Activated CD8-positive, alpha-beta memory T cell treated with anti-CD3 and anti-CD28 coated beads for 36 hours (primary cell): Measurements from ENCODE around the gene DCPS. TPM values are rescaled to one million over a fixed set of nuclear protein-coding genes. Genes with fewer than 3 reads are reported as not detected.
"Not testable (repeated sequence)": the region's sequence is repeated elsewhere in the genome, so short reads cannot be mapped to it uniquely, and the experiment has no call there.

Experiments used
- CTCF ChIA-PET: fragments of 350-600 bp; sonication (Branson Sonifier 250); formaldehyde crosslinking; loops from one replicate; lab custom pipeline; 2021; ENCODE audit warnings: antibody characterized with exemption; lab: Charles Lee
- POLR2A ChIA-PET: fragments of 350-600 bp; sonication (Branson Sonifier 250); formaldehyde crosslinking; loops from one replicate; lab custom pipeline; 2021; ENCODE audit warnings: antibody characterized with exemption; lab: Charles Lee
- total RNA-seq, 2 experiments: library from RNA; stranded (reverse); gene quantifications; one replicate each; pipeline ENCODE4 v1.2.3, GENCODE V29; 2021

DCPS gene
- total RNA-seq, 2 experiments from 2014 or later: 39.2 to 39.3 TPM

DNA sequence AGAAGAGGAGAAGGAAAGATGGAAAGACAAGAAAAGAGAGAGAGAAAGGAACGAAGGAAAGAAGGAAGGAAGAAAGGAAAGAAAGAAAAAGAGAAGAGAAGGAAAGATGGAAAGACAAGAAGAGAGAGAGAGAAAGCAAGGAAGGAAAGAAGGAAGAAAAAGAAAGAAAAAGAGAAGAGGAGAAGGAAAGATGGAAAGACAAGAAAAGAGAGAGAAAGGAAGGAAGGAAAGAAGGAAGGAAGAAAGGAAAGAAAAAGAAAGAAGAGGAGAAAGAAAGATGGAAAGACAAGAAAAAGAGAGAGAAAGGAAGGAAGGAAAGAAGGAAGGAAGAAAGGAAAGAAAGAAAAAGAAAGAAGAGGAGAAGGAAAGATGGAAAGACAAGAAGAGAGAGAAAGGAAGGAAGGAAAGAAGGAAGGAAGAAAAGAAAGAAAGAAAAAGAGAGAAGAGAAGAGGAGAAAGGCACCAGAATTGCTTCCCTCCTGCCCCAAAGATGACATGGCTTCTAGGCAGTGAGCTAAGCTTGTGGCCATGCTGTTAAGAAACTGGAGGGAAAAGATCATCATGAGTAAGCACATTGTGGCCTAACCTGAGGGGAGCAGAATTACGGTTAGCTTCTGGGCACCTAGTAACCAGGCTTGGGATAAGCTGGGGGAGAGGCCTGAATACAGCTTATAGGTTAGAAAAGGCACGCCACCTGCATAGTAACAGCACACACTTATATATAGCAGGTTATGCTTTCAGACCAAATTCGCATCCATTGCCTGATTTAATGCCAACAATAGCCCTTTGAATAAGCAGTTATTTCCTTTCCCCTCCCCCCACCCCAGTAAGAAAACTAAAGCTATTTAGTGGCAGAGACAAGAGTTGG, 49.3 kb downstream of the DCPS start:
- POLR2A ChIA-PET: interaction anchor here (1.6 kb wide), 1 partner anchor 49 kb away, joined by 8 read pairs; the partner anchor contains the start of gene DCPS

DNA sequence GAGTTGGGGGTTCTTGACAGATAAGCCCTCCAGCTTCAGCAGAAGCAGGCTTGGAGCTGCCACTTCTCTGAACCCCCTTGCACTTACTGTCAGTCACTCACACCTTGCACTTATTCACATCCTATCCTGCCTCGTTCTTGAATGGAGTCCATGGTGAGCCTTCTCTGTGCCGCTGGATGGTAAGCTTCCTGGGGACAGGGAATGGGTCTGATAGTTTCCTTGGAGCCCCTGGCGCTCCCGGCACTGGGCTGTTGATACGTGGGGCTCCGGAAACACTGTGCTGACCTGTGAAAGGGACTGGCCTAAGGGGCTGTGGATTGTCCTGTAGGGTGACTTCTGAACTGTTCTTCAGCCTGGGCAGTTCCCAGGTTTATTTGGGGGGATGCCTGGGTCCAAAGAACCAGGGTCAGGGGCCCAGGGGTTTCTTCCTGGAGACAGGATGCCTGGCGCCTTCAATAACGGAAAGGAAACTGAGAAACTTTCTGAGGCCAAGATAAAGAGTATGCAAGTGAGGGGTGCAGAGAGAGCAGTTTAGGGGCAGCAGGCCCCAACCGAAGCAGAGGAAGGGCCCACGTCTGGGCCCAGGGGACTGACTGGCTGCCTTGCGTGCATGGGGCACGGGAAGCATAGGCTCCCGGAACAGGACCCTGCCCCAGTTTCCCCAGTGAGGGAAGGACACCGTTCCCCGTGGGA, 50.9 kb downstream of the DCPS start:
- ChIA-PET POLR2A (interaction anchor here (0.6 to 1.2 kb wide), 3 partner anchors 14 to 293 kb away, joined by 3 to 5 read pairs (median 4); no protein-coding TSS in a partner anchor), CTCF (interaction anchor here (0.6 to 2.6 kb wide), 2 partner anchors 44 to 47 kb away, joined by 5 to 8 read pairs; no protein-coding TSS in a partner anchor)

More for the DNA sequence above, 49.3 kb downstream of the DCPS start:
- CTCF ChIA-PET: interaction anchor here (1.3 kb wide), 1 partner anchor 42 kb away, joined by 5 read pairs; no protein-coding TSS in a partner anchor

DNA sequence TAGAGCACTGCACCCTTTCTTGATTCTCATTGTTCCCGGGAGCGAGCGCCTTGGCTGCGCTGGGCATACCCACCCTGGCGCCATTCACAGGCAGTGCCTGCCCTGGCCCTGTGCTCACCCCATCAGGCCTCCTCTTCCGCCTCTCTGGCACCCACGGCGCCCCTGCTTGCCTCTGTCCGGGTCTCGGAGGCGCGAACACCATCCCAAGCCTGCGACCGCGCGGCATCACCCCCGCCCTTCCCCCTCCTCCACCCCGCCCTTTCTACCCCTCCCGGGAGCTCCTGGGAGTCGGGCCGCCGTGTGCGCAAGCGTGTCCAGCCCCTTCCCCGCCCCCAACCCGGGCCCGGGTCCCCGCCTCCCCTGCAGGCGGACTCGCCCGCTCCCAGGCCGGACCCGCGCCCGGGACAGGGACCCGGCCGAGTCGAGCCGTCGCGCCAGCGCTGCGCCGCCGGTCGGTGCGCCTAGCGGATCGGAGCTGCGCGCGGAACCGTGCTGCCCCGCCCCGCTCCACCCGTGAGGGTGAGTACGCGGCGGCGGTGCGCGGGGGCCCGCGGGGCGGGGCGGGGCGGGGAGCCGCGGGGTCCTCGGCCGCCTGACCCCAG, 51.6 kb downstream of the DCPS start, which contains the start of gene ST3GAL4:
Gene ST3GAL4, plus strand, starts transcription at position 363 of the 602 bp plus-strand sequence. CDS start 50,470 bp downstream, outside the sequence.
- POLR2A ChIA-PET: interaction anchor here (0.6 to 1.2 kb wide), 3 partner anchors 61 to 842 kb away, joined by 3 to 4 read pairs (median 4); no protein-coding TSS in a partner anchor

DNA sequence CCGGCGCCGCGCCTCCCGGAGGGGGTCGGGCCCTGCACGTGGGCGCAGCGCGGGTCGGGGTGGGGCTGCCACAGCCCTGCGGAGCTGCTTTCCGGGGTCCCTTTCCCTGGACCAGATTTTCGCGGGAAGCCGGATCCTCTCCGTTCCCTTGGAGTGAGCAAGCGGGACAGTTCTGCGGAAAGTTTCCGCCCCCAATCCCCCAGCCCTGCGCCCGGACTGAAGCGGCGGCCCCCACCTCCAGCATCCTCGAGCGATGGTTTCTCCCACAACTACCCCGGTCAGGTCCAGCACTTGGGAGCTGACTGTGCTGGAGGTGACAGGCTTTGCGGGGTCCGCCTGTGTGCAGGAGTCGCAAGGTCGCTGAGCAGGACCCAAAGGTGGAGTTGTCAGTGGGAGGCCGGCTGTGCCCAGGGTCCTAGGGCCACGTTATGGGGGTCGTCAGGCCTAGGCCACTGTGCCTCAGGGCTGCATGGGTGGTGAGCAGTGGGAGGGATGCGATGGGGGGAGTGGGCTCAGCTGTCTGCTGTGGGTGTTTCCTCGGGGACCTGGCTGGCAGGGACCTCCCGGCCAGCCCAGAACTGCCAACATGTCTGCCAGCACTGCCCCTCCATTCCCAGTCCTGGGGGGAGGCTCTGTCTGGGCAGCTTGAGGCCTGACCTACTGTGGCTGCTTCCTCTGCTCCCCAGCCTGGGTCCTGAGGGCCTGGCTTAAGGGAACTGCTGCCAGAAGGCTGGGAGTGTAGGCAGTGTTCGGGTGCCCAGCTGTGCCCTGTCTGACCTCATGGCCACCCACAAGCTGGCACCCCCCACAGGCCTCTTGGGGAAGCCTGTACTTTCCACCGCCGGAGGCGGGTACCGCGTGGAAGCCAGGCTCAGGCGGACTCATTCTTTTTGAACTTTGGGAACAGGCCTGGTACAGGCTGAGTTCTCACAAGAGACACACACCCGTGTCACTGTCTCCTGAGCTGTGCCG, 52.4 kb downstream of the DCPS start:
- CTCF ChIA-PET: interaction anchor here (2.6 kb wide), 1 partner anchor 46 kb away, joined by 8 read pairs; no protein-coding TSS in a partner anchor
- POLR2A ChIA-PET: interaction anchor here (0.6 to 1.2 kb wide), 3 partner anchors 60 to 843 kb away, joined by 3 to 4 read pairs (median 4); no protein-coding TSS in a partner anchor

More for the DNA sequence above, 51.6 kb downstream of the DCPS start, which contains the start of gene ST3GAL4:
- CTCF ChIA-PET: interaction anchor here (2.6 kb wide), 1 partner anchor 45 kb away, joined by 8 read pairs; no protein-coding TSS in a partner anchor

DNA sequence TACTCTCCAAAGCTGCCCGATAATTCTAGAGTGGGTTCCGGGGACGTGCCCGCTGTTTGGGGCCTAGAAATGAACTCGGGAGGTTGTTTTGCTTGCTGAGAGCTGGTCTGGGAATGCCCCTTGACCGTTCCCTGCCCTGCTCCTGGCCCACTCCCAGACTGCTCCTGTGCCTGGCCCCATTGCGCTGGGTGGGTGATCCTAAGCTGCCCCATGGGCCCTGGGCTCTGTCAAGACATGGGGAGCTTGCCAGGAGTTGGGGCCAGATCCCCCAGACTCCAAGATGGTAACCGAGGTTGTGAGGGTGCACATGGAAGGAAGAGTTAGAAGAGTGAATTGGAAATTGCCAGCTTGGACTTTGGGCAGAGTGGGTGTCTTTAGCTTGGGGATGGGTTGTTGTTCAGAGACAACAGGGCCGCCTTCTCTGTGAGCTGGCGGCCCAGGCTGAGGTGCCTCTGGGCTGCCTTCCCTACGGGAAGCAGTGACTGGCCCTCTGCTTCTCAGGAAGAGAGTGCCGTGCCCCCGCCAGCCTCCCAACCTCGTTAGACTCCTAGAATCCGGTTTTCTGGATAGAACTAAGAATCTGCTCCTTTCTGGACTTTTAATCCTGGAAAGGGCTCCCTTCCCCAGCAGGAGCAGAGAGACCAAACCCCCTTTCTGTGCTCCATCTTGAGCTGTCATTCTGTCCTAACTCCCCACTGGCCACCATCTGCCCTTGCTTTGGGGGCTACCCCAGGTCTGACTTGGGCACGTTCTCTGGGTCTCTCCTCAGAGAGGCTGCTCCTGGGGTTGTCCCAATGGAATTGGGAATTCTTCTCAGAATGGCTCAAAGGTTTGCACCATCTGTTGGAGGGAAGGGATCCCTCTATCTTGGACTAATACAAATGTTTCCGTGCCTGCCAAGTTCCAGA, 53.4 kb downstream of the DCPS start:
- CTCF ChIA-PET: interaction anchor here (1.5 to 2.6 kb wide), 2 partner anchors 46 to 47 kb away, joined by 8 read pairs; no protein-coding TSS in a partner anchor
- POLR2A ChIA-PET: no interaction called here

DNA sequence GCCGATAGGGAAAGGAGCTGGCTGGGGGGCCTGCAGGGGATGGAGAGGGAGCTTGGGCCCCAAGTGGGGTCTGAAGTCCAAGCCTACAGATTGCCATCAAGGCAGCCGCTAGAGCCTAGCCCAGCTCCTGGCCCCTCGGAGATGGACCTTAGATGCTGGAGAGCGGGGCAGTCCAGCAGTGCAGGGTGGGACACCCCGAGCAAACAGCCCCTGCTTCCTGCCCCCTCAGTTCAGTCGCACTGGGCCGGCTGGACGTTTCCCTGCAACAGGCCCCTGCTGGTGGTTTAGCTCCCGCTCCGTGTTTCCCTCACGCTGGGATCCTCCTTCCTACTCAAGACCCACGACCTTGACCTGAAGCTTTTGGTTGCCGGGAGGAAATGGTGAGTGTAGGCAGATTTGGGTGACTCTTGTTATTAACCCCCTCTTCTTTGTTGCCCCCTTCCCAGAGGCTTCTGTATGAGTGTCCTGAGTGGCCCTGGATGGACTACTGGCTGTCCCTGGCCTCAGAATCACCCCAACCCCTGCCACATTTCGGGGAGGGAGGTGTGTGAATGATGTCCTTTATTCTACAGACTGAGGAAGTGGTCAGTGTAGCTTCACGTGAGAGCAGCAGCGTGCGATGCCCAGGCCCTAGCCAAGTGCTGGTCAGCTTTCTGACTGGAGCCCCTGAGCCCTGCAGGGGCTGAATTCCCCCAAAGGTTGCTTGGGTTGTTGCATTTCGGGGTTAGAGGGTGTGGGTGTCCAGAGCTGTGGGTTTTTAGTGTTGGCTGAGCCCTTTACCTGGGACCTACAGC, 54.3 kb downstream of the DCPS start:
- ChIA-PET POLR2A (no interaction called here), CTCF (interaction anchor here (1.5 kb wide), 1 partner anchor 47 kb away, joined by 8 read pairs; no protein-coding TSS in a partner anchor)

DNA sequence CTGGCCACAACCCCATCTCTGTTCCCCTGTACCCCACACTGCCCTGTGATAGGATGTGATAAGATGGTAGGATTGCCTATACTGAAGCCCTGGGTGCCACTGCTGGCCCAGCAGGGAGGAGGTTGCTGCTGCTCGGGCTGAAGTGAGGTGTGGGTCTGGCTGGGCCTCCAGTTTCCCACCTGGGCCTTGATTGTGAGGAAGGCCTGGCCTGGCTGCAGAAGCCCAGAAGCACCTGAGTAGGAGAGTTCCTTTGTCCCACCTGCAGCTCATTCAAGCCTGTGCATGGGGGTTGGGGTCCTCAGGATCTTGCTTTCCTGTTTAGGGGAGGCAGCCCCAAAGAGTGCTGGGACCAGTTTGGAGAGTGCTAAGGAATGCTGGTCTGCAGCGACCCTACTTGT, 54.9 kb downstream of the DCPS start:
- ChIA-PET CTCF (interaction anchor here (1.5 kb wide), 1 partner anchor 48 kb away, joined by 8 read pairs; no protein-coding TSS in a partner anchor), POLR2A (no interaction called here)

DNA sequence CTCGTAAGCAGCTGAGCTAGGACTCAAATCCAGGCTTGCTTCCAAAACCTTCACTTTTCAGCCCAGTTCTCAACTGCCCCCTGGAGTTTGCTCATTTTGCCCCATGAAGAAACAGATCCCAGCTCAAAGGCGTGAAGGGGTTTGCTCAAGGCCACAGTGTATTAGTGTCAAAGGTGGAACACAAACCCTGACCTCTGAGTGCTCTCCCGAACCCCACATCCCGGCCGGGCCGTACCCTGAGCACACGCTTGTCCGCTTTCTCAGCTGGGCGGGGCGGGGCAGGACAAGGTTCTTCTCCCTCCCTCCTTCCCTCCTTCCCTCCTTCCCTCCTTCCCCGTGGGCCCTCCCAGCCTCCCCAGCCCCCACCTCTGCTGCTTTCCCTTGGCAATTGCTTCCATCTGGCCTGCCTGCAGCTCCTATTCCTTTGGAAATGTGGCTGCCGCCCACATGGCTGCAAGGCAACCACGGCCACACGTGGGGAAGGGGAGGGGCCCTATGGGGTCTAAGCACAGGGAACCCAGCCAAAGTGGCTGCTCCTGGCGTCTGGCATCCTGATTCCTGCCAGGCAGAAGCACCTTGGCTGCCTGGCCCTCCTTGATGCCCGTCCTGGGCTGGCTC, 55.7 kb downstream of the DCPS start:
- CTCF ChIA-PET: no interaction called here

DNA sequence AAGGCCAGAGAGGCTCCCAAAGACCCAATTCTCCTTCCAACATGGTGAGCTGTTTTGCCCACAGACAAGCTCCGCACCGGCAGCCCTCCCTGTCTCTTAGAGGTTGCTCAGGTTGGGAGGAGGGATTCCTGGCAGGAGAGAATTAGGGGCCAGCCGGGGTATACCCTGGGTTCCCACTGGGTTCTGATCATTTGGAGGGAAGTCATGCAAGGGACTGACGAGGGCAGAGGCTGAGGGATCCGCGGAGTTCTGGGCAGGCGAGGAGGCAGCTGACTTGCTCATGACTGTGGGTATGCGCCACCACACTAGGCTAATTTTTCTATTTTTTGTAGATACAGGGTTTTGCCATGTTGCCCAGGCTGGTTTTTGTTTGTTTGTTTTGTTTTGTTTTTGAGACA, 56.2 kb downstream of the DCPS start:
- ChIA-PET POLR2A (no interaction called here), CTCF (no interaction called here)

More for the DNA sequence above, 55.7 kb downstream of the DCPS start:
- POLR2A ChIA-PET: no interaction called here

DNA sequence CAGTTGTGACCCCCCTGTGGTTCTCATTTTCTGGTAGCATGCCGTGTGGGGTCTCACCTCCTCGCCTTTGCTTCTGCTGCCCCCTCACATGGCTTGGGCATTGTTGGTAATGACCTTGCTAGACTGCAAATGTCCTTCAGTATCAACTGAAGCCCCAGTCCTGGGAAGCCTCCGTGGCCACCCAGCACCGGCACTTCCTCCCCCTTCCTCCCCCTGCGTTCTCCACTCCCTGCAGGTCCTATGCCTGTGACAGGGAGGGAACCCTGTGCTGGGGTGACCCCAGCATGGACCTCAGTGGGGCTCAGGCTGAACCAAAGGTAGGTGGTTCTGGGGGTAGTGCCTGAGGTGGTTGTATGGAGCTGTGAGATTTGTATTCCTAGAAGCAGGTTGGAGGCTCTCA, 57.5 kb downstream of the DCPS start:
- ChIA-PET POLR2A (no interaction called here), CTCF (no interaction called here)

DNA sequence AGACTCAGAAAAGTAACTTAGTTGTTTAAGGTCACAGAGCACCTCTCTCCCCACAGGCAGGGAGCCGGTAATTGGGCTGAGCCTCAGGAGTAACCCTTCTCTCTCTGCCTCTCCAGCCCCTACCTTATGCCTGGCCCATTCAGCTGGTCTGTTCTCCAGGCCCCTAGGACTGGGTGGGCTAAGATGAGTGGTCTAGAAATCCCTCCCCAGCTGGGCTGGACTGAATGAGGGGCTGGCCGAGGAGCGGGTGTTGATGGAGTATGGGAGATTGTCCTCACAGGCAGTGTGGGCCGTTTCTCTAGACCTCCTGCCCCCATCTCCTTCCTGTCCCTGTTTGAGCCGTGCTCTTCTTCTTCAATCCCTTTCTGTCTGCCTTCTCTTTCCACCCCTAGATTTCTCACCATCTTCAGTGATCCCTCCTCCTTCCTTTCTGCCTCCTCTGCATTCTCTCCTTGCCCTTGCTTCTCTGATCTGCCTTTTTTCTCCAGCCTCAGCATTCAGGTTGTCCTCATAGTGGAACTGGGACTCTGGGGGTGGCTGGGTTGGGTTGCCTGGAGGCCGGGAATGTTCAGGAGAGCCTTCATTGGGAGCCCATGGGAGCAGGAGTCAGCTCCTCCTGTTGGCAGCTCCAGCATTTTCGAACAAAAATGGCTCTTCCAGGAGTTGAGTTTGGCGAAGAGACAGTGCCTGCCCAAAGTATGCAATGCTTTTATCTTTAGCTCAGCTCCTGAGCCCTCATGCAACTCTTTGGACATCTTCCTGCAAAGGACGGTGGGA, 59.2 kb downstream of the DCPS start:
- ChIA-PET CTCF (no interaction called here), POLR2A (no interaction called here)

DNA sequence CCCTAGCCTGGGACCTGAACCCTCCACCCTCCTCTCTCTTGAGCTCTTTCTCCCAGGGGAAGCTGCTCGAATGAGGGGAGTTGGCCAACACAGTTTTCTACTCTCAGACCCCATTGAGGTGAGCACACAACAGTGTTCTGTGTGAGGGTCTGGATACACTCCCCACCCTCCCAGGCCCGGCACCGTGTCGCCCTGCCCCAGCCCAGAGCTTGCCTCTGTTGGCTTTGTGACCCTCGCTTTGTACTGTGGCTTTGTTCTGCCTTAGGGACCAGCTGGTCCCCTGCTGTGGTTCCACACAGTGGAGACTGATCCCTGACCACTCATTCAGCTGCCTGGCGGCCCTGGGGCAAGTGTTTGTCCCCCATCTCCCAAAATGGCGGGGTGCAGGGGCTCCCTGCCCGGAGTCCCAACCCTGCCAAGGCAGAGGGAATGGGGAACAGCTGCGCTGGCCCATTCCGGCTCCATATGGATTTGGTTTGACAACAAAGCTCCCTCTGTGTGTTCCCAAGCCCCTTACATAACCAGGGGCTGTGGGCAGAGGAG, 59.9 kb downstream of the DCPS start:
- ChIA-PET CTCF (no interaction called here), POLR2A (no interaction called here)

DNA sequence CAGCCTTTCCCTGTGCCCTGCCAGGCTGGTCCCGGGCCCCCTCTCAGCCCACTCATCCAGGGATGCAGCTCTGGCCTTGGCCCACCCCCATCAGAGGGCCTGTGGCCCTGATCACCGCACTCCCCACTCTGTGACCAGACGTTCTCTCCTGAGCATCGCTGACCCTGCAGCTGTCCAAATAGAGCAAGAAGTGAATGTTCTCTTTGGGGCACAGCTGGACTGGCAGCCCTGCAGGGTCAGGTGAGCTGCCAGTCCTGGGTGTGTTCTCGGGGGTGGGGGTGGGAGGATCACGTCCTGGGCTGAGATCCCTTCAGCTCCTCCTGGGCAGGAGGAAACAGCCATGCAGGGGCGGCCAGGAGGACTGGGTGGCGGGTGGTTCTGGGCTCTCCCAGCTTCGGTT, 60.9 kb downstream of the DCPS start:
- POLR2A ChIA-PET, CTCF ChIA-PET: not testable (repeated sequence)

DNA sequence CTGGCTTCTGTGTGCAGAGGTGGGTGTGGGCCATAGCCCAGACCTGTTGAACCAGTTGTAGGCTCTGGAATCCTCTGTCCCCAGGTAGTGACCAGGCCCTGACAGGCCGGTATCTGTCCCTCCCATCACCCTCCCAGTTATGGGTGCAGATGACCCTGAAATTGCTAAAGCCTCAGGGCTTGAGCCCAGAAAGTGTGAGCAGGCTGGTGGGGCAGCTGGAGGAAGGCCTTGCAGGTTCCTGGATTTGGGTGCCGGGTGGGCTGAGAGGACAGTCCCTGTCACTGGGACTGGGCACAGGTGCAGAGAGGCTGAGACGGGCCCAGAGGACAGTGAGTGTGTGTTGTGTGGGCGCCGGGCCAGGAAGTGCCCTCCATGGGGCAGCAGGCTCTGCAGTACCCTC, 61.6 kb downstream of the DCPS start:
- CTCF ChIA-PET, POLR2A ChIA-PET: not testable (repeated sequence)
